Subcutaneous abdominal adipose tissue (tissue), 5 donors: ENCODE data around the gene TCF4.
A peak's percentile ranks its signal among the peaks of the same experiment; 100 is the strongest.

Source experiments
- H3K27ac ChIP-seq: one replicate; pipeline ENCODE4 v1.7.0; 2013; ENCODE audit warnings: low read depth, mild to moderate bottlenecking, inconsistent platforms, low read length, moderate library complexity
- H3K27me3 ChIP-seq, 5 donors: one replicate each; pipeline ENCODE4 v1.7.0; 2013; ENCODE audit warnings: low read length in 5 of 5, inconsistent platforms in 1 of 5; ENCODE audit not compliant: control insufficient read depth in 5 of 5, insufficient read depth in 4 of 5
- H3K36me3 ChIP-seq, 5 donors: one replicate each; pipeline ENCODE4 v1.7.0; 2013; ENCODE audit warnings: low read length in 5 of 5; ENCODE audit not compliant: control insufficient read depth in 5 of 5, insufficient read depth in 5 of 5
- H3K4me1 ChIP-seq, 5 donors: one replicate each; pipeline ENCODE4 v1.7.0; 2013; ENCODE audit warnings: low read length in 5 of 5, mild to moderate bottlenecking in 3 of 5, moderate library complexity in 1 of 5; ENCODE audit not compliant: control insufficient read depth in 5 of 5, insufficient read depth in 5 of 5
- H3K4me3 ChIP-seq, 5 donors: one replicate each; pipeline ENCODE4 v1.7.0; 2013; ENCODE audit warnings: low read length in 5 of 5, low read depth in 1 of 5
- H3K9ac ChIP-seq, 5 donors: one replicate each; pipeline ENCODE4 v1.7.0; 2013; ENCODE audit warnings: low read length in 5 of 5, mild to moderate bottlenecking in 4 of 5, moderate library complexity in 3 of 5
- H3K9me3 ChIP-seq, 5 donors: one replicate each; pipeline ENCODE4 v1.7.0; 2013; ENCODE audit warnings: low read length in 5 of 5; ENCODE audit not compliant: control insufficient read depth in 5 of 5
- donor health status: healthy.
- donor health status: healthy.
- donor health status: healthy.
- donor health status: healthy.
- donor health status: healthy.

The TCF4 gene

DNA sequence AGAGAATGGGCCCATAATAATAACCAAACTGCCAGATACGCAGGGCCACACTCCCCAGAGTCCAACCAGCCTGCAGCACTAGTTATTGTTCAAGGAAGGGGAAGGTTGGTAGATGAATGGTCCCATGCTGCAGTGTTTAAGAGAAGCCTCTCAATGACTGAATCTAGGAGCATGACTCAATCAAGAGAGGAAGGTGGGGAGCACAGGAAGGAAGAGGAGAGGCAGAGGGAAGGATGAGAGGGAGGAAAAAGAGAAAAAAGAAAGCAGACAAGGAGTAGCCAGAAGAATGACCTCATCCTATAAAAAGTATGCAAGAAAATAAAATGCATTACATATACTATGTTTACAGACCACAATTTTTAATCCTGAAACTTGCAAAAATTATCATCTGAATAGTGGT is 174.5 kb downstream of the TCF4 start:
- H3K27ac ChIP-seq = no peak overlapping the region
- H3K4me1 ChIP-seq = peaks cover 2 to 43% (median 11%) of the 10 kb centered on the region in 5 donors
- no peak overlapping the region for H3K4me3 ChIP-seq
- no peaks in the 10 kb centered on the region for H3K27me3 ChIP-seq
- no peaks in the 10 kb centered on the region for H3K36me3 ChIP-seq
- no peaks in the 10 kb centered on the region for H3K9me3 ChIP-seq
- no peak overlapping the region for H3K9ac ChIP-seq

DNA sequence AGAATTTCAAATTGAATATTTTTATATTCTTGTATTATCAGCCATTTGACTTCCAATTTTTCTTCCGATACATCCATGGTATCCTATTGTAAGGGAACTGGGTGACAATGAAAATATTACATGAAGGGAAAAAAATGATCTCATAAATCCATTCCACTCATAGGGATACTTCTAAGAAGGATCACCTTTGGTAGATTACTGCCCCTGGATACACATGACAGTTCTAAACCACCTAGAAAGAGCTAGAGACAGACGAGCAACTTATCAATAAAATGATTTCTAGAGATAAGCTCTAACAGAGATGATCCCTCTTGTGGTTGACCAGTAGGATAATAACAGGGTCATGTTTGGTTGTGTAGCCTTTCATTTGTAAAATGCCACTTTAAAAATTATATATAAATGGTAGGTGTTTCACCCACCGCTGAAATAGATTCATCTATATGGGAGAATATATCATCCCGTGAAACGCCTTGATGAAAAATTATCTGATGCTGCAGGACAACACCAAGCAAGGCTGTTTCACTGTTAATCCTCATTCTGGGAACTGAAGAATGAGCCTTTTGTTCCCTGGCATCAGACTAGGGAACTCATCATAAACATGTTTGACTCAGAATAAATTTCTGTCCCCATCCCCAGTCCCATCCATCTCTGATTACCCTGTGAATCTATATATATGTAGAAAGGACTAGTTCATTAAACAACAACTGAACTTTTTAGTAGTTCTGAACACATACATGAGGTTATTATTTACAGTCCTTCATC is 180.0 kb downstream of the TCF4 start:
- H3K36me3 ChIP-seq = no peaks in the 10 kb centered on the region
- no peak overlapping the region for H3K9ac ChIP-seq
- H3K27ac ChIP-seq = no peak overlapping the region
- H3K4me3 ChIP-seq = no peak overlapping the region
- H3K4me1 ChIP-seq = peaks cover 0 to 22% (median 16%) of the 10 kb centered on the region in 5 donors
- no peaks in the 10 kb centered on the region for H3K9me3 ChIP-seq
- no peaks in the 10 kb centered on the region for H3K27me3 ChIP-seq

DNA sequence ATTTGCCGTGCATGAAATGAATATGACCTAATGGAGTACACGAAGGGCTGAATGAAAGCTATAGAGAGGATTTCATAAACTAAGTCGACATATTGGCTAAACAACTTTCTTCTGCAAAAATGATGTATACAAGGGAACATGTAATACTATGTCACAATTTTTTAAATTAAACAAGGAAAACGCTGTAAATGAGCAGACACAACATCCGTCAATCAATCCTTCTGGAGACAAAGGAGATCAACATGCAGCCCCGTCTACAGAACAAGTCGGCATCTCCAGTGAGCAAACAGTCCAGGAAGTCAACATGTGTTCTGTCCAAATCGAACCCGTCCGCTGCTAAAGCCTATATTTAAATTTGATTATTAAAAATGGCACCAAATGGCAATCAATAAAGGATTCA is 180.8 kb downstream of the TCF4 start:
- Histone ChIP-seq H3K9ac (no peak overlapping the region), H3K4me1 (peaks cover 0 to 27% (median 17%) of the 10 kb centered on the region in 5 donors), H3K4me3 (no peak overlapping the region), H3K27me3 (no peaks in the 10 kb centered on the region), H3K9me3 (no peaks in the 10 kb centered on the region), H3K36me3 (no peaks in the 10 kb centered on the region), H3K27ac (no peak overlapping the region)

DNA sequence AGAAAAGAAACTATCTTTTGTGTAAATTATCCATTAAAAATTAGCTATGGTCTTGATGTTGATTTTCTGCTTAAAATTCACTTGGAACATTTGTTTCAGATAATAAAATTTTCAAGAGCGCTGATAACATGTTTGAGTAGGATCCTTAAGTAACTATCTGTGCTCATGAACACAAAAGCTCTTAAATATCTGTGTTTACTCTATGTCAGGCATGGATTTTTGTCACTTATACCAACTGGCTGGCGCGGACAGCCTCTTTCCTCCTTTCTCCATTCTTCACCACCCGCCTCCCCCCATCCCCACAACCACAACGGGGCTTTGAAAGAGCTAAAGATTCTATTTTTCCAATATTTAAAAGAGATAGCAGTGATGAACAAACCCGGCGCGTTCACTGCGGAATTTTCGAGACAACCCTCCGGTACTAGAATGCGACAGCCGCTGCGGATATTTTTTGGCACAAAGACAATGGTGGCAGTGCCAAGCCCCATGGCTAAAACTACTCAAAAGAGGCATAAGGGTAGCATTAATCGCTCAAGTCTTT is 181.5 kb downstream of the TCF4 start:
- H3K27ac ChIP-seq = no peak overlapping the region
- H3K9ac ChIP-seq = no peak overlapping the region
- H3K4me3 ChIP-seq = no peak overlapping the region
- H3K27me3 ChIP-seq = no peaks in the 10 kb centered on the region
- no peaks in the 10 kb centered on the region for H3K36me3 ChIP-seq
- H3K9me3 ChIP-seq = no peaks in the 10 kb centered on the region
- H3K4me1 ChIP-seq = peaks cover 2 to 33% (median 23%) of the 10 kb centered on the region in 5 donors

DNA sequence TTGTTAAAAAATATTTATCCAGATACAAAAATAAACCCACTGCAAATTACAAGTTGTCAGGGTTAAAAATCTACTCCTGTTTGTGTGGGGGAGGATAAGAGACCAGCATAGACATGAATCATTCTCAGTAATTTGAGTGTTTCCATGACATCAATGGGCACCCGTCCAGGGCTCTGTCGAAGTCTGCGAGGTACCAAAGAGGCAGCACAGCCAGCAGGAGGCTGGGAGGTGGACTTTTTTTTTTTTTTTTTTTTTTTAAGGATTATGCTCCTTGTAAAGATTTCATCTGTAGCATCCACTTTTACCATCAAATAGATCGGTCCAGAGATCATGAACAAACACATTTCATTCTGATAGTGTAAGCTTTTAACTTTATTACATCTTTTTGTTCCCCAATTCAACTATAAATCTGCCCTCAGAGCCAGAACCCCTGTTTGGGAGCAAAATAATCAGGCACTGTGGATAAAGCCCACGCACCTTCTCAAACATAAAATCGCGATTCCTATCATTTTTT is 182.0 kb downstream of the TCF4 start:
- H3K36me3 ChIP-seq = no peaks in the 10 kb centered on the region
- H3K9me3 ChIP-seq = no peaks in the 10 kb centered on the region
- no peaks in the 10 kb centered on the region for H3K27me3 ChIP-seq
- H3K9ac ChIP-seq = no peak overlapping the region
- H3K4me3 ChIP-seq = no peak overlapping the region
- H3K4me1 ChIP-seq = peaks cover 3 to 39% (median 29%) of the 10 kb centered on the region in 5 donors
- H3K27ac ChIP-seq = peak overlapping the region; percentile 51

DNA sequence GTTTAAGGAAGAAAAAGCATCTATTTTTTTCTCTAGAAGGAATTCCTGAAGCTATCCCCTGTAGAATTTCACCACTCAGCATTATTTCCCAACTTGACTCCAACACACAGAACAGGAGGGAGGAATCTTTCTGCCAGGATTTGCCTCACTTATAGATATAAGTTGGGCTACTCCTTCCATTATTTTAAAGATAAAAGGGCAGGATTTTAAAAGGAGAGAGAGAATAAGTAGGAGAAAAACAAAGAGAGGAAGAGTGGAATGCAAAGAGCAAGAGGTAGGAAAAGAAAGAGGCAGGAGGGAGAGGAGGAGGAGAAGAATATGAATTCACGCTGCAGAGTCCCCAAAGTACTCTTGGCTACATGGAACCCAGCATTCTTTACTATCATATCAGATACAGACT is 182.5 kb downstream of the TCF4 start:
- Histone ChIP-seq H3K27ac (peak overlapping the region; percentile 51), H3K36me3 (no peaks in the 10 kb centered on the region), H3K9me3 (no peaks in the 10 kb centered on the region), H3K4me1 (peaks cover 3 to 43% (median 34%) of the 10 kb centered on the region in 5 donors), H3K9ac (no peak overlapping the region), H3K27me3 (no peaks in the 10 kb centered on the region), H3K4me3 (no peak overlapping the region)

DNA sequence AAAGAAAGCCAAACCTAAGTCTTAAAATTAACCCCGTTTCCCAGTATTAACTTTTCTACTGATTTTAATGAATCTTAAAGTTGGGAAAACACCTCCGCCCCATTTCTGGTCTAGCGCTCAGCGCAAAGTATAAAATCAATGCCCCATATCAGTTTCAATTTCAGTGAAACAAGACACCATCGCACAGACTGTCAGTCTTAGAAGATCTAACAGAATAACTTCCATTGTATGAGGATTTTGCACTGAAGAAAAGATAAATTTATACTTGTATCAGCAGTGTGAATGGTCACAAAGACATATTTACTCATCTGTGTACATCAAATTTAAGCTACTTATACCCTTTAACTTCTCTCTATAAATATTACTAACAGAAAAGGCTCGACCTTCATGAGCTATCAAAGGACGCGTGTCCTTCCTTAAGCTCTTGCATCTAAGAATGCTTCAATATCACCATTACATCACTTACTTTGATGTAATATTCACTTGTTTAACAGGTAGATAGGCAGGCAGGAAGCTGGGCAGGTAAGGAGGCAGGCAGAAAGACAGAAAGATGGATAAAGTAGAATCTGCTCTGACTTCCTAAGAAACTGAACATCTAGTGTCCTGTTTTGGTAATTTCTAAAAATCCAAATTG is 183.0 kb downstream of the TCF4 start:
- no peaks in the 10 kb centered on the region for H3K36me3 ChIP-seq
- no peak overlapping the region for H3K4me3 ChIP-seq
- H3K4me1 ChIP-seq = peaks cover 3 to 45% (median 34%) of the 10 kb centered on the region in 5 donors
- no peak overlapping the region for H3K9ac ChIP-seq
- H3K27me3 ChIP-seq = no peaks in the 10 kb centered on the region
- peak overlapping the region; percentile 51 for H3K27ac ChIP-seq
- H3K9me3 ChIP-seq = no peaks in the 10 kb centered on the region

DNA sequence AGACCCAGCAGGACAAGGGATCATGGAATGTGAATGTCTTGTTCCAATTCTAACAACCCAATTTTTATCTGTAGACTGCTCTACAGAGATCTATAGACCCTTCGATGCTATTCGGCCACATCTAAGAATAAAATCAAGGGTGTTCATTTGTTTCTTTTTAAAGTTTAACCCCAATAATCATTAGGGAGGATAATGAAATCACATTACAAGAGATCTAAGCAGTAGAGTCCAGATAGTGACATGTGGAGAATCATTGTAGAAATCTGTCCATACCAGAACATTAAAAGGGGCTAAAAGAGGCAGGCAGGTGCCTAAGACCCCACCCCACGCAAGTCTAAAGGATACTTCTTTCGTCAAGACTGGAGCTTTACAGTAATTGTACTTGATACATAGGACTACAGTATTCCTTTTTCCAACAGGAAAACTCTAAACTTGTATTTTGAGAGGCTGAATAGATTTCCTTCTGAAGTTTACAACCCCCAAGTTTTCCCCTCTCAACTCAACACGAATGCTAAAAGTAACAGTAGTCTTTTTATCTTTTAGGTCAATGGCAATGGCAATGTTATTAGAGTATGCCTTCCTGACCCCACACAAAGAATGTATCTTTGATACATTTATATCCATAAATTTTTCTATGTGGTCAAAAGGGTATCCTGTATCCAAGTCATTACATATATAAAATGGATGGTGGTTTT is 183.7 kb downstream of the TCF4 start:
- Histone ChIP-seq H3K27ac (peak overlapping the region; percentile 51), H3K4me1 (peaks cover 3 to 51% (median 36%) of the 10 kb centered on the region in 5 donors), H3K9me3 (no peaks in the 10 kb centered on the region), H3K4me3 (no peak overlapping the region), H3K27me3 (no peaks in the 10 kb centered on the region), H3K36me3 (no peaks in the 10 kb centered on the region), H3K9ac (no peak overlapping the region)

DNA sequence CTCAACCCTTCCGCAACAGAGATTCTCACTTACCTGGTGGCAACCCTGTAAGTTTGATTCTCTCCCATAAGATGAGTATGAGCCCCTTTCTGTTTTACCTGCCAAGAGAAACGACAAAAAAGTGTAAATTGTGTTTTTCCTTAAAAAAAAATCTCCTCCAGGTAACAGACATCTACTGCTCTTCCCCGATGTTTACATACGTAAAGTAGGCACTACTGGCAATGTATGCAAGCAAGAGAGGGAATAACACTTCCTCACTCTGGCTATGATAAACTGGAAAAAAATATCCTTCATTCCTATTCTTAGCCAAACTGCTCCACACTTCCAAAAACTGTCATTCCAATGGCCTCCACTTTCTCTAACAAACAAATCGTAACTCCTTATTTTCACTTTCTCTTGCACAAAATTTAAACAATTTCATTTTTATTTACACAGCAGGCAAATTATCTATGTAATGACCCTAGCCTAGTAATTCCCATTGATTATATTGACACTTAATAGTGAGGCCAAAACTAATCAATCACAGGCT is 184.5 kb downstream of the TCF4 start:
- Histone ChIP-seq H3K27me3 (no peaks in the 10 kb centered on the region), H3K9me3 (no peaks in the 10 kb centered on the region), H3K36me3 (no peaks in the 10 kb centered on the region), H3K9ac (peak overlapping the region in 3 of 5 donors; percentile 16 to 35 (median 23)), H3K4me3 (peak overlapping the region; percentile 49 to 72 (median 60)), H3K4me1 (peaks cover 3 to 55% (median 42%) of the 10 kb centered on the region in 5 donors), H3K27ac (peak overlapping the region; percentile 71)
